ENCODE results near the gene ZNF22. TPM values are rescaled to one million over a fixed set of nuclear protein-coding genes. Genes with fewer than 3 reads are reported as not detected.

ZNF22 gene
- total and polyA plus RNA-seq, 2 experiments from 2014 or later = 25.9 to 32.2 TPM

DNA sequence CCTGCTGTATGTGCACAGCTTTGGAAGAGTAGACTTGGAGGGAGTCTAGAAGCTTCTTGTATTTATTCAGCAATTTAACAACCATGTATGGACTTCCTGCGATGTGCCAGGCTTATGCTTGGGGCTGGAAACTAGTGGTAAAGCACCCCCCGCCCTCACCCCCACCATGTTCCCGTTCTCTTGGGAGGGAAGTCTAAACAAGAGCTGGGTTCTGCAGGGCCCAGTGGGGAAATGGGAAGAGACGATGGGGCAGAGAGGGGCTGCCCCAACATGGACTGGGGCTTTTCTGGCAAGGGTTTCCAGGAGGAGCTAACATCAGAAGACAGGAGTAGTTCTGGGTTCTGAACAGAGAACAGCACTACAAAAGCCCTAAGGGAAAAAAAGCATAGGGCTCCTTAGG, 33.1 kb upstream of the ZNF22 start:
- Histone ChIP-seq H4K20me1 (ENCODE audit: insufficient read depth, poor library complexity, severe bottlenecking) (no peaks in the 10 kb centered on the region), H3K9me3 (ENCODE audit: low read depth) (no peaks in the 10 kb centered on the region), H3K4me3 (no peak overlapping the region), H3K9me2 (replicated peaks; ENCODE audit: insufficient read depth) (no peaks in the 10 kb centered on the region), H2AFZ (no peak overlapping the region), H3K79me2 (peaks cover 15% of the 10 kb centered on the region), H3K36me3 (replicated peaks; ENCODE audit: insufficient read depth, low read depth) (no peaks in the 10 kb centered on the region), H3K4me1 (ENCODE audit: insufficient read depth) (peaks cover 46% of the 10 kb centered on the region), H3K4me2 (no peak overlapping the region), H3K27ac (no peak overlapping the region), H3K27me3 (no peaks in the 10 kb centered on the region)
- 81% methylated on average over 4 of the region's 4 CpGs for WGBS (ENCODE audit: low lambda C conversion rate, missing lambda C conversion rate)
- DNase-seq (ENCODE audit: low spot score) = no peak
- no peak for TF ChIP-seq EZH2phosphoT487 (IDR thresholded peaks at IDR 0.05; ENCODE audit: low read depth, severe bottlenecking, unreplicated experiment)
- no peak for TF ChIP-seq CTCF (IDR thresholded peaks at IDR 0.05; ENCODE audit: poor library complexity)
- no peak for TF ChIP-seq EZH2 (IDR thresholded peaks at IDR 0.05; ENCODE audit: borderline replicate concordance)

DNA sequence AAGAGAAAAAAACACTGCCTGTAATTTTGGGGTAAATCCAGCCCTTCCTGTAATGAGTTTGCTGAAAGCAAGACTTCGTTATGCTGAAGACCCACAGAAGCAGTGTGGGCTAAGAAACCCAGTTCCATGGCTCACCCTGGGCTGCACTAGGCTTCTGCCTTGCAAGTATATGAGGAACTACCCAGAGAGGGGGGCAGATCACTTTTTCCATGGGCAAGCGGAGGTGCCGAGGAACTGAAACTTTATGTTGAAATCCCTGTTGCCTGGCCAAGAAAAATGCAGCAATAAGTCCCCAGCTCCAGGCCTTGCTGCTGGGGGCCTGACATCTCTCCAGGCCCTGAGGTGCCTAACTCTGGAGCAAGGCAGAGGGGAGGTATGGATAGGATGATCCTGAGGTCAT, 32.6 kb upstream of the ZNF22 start:
- DNase-seq (ENCODE audit: low spot score) = no peak
- Histone ChIP-seq H3K9me3 (ENCODE audit: low read depth) (no peaks in the 10 kb centered on the region), H3K79me2 (peaks cover 15% of the 10 kb centered on the region), H3K27me3 (no peaks in the 10 kb centered on the region), H3K4me1 (ENCODE audit: insufficient read depth) (peaks cover 45% of the 10 kb centered on the region), H3K27ac (no peak overlapping the region), H3K4me2 (no peak overlapping the region), H3K9me2 (replicated peaks; ENCODE audit: insufficient read depth) (no peaks in the 10 kb centered on the region), H2AFZ (no peak overlapping the region), H3K4me3 (no peak overlapping the region), H3K36me3 (replicated peaks; ENCODE audit: insufficient read depth, low read depth) (no peaks in the 10 kb centered on the region), H4K20me1 (ENCODE audit: insufficient read depth, poor library complexity, severe bottlenecking) (no peaks in the 10 kb centered on the region)
- TF ChIP-seq CTCF (IDR thresholded peaks at IDR 0.05; ENCODE audit: poor library complexity) (no peak), EZH2 (IDR thresholded peaks at IDR 0.05; ENCODE audit: borderline replicate concordance) (no peak), EZH2phosphoT487 (IDR thresholded peaks at IDR 0.05; ENCODE audit: low read depth, severe bottlenecking, unreplicated experiment) (no peak)
- 74% methylated on average over 3 of the region's 3 CpGs for WGBS (ENCODE audit: low lambda C conversion rate, missing lambda C conversion rate)

- TF ChIP-seq EZH2 (IDR thresholded peaks at IDR 0.05; ENCODE audit: borderline replicate concordance) (no peak), EZH2phosphoT487 (IDR thresholded peaks at IDR 0.05; ENCODE audit: low read depth, severe bottlenecking, unreplicated experiment) (no peak), CTCF (IDR thresholded peaks at IDR 0.05; ENCODE audit: poor library complexity) (no peak)
- Histone ChIP-seq H3K4me3 (no peak overlapping the region), H3K4me2 (no peak overlapping the region), H3K9me2 (replicated peaks; ENCODE audit: insufficient read depth) (no peaks in the 10 kb centered on the region), H3K9me3 (ENCODE audit: low read depth) (no peaks in the 10 kb centered on the region), H4K20me1 (ENCODE audit: insufficient read depth, poor library complexity, severe bottlenecking) (no peaks in the 10 kb centered on the region), H3K36me3 (replicated peaks; ENCODE audit: insufficient read depth, low read depth) (no peaks in the 10 kb centered on the region), H3K27me3 (no peaks in the 10 kb centered on the region), H2AFZ (no peak overlapping the region), H3K79me2 (peaks cover 15% of the 10 kb centered on the region), H3K4me1 (ENCODE audit: insufficient read depth) (peaks cover 42% of the 10 kb centered on the region), H3K27ac (no peak overlapping the region)
- no peak for DNase-seq (ENCODE audit: low spot score)
- WGBS (ENCODE audit: low lambda C conversion rate, missing lambda C conversion rate) = 83% methylated on average over 11 of the region's 11 CpGs
Measured at GRCh38 chr10:44968500-44969400, 32.0 kb upstream of the ZNF22 start.

Measured in hepatocyte (in vitro differentiated cells).